K562 (cell line): ENCODE results near the gene CLASP2.

Source experiments
- CHD2 ChIP-seq: IDR thresholded peaks from 2 replicates; pipeline ENCODE4 v1.6.1; 2011; ENCODE audit warnings: low read depth, low read length
- FOXK2 ChIP-seq, 2 experiments: fragments of 450-650 bp; IDR thresholded peaks in 1 of 2; conservative IDR thresholded peaks in 1 of 2; 2 replicates each; pipeline ENCODE4 v1.6.1; 2016; ENCODE audit warnings: low read depth in 2 of 2, mild to moderate bottlenecking in 1 of 2
- GABPB1 ChIP-seq: sonication (generic); formaldehyde crosslinking; IDR thresholded peaks from 2 replicates; pipeline ENCODE4 v1.8.0; 2022; ENCODE audit warnings: mild to moderate bottlenecking, missing genetic modification reagents
- IRF9 ChIP-seq: fragments of 450-650 bp; IDR thresholded peaks from 2 replicates; pipeline ENCODE4 v1.6.1; 2016; ENCODE audit warnings: missing biosample characterization, missing genetic modification characterization
- KDM5B ChIP-seq: fragments of 200-600 bp; sonication (generic); IDR thresholded peaks from 2 replicates; pipeline ENCODE4 v1.6.1; 2012; ENCODE audit warnings: low read depth, mild to moderate bottlenecking, moderate library complexity, low read length, control low read depth, inconsistent platforms; ENCODE audit not compliant: insufficient replicate concordance
- MAFK ChIP-seq: IDR thresholded peaks from 2 replicates; pipeline ENCODE4 v1.6.1; 2011; ENCODE audit warnings: low read length, improper control_type of control experiment
- POLR2AphosphoS2 ChIP-seq: IDR thresholded peaks from 2 replicates; pipeline ENCODE4 v1.6.1; 2012; ENCODE audit warnings: low read length, improper control_type of control experiment
- RBM14 ChIP-seq: fragments of 200-400 bp; formaldehyde crosslinking; IDR thresholded peaks from 2 replicates; pipeline ENCODE4 v1.6.1; 2018; ENCODE audit warnings: low read depth, mild to moderate bottlenecking, low read length, moderate library complexity, borderline replicate concordance; ENCODE audit not compliant: insufficient read depth
- TARDBP ChIP-seq: fragments of 450-650 bp; IDR thresholded peaks from 2 replicates; pipeline ENCODE4 v1.6.1; 2016
- TF ChIP-seq, protein P1 (sequence below): fragments of 250-450 bp; sonication (Bioruptor Pico); IDR thresholded peaks from 2 replicates; pipeline ENCODE4 v1.4.0; 2020; ENCODE audit warnings: borderline replicate concordance
- TF ChIP-seq, protein P2 (sequence below), 2 experiments: IDR thresholded peaks; 2 replicates each; pipeline ENCODE4 v1.6.1; 2012; ENCODE audit warnings: improper control_type of control experiment in 2 of 2, low read depth in 2 of 2, low read length in 2 of 2, borderline replicate concordance in 1 of 2
- TF ChIP-seq, protein P3 (sequence below): conservative IDR thresholded peaks from 2 replicates; pipeline ENCODE4 v1.6.1; 2011; ENCODE audit warnings: low read depth, mild to moderate bottlenecking, low read length; ENCODE audit not compliant: control insufficient read depth
- TF ChIP-seq, protein P4 (sequence below): sonication (generic); formaldehyde crosslinking; IDR thresholded peaks from 2 replicates; pipeline ENCODE4 v1.8.0; 2022; ENCODE audit warnings: mild to moderate bottlenecking, low read depth, missing genetic modification reagents

DNA sequence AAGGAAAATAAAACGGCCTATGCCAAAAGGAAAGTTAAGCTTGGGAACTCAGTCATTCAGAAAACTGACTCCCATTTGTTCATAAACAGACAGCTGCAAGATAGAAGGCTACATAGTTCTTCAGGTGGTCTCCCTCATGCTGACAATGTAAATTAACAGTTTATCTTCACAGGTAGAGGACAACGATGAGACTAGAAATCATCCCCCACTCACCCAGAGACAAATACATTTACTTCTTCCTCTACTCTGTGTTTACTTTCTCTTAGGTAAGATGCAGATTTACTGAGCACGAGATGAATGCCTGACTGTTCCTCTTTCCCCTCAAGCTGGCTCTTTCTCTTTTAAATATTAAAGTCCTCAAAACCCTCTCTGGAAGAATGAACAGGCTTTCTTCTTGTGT is 160.2 kb downstream of the CLASP2 start:
- no peak for TF ChIP-seq TARDBP
- TF ChIP-seq, protein P1, sequence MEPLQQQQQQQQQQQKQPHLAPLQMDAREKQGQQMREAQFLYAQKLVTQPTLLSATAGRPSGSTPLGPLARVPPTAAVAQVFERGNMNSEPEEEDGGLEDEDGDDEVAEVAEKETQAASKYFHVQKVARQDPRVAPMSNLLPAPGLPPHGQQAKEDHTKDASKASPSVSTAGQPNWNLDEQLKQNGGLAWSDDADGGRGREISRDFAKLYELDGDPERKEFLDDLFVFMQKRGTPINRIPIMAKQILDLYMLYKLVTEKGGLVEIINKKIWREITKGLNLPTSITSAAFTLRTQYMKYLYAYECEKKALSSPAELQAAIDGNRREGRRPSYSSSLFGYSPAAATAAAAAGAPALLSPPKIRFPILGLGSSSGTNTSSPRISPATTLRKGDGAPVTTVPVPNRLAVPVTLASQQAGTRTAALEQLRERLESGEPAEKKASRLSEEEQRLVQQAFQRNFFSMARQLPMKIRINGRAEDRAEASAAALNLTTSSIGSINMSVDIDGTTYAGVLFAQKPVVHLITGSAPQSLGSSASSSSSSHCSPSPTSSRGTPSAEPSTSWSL (CRISPR knock-in tag) = no peak
- TF ChIP-seq MAFK = no peak
- no peak for TF ChIP-seq IRF9 (tag)
- TF ChIP-seq, protein P2, sequence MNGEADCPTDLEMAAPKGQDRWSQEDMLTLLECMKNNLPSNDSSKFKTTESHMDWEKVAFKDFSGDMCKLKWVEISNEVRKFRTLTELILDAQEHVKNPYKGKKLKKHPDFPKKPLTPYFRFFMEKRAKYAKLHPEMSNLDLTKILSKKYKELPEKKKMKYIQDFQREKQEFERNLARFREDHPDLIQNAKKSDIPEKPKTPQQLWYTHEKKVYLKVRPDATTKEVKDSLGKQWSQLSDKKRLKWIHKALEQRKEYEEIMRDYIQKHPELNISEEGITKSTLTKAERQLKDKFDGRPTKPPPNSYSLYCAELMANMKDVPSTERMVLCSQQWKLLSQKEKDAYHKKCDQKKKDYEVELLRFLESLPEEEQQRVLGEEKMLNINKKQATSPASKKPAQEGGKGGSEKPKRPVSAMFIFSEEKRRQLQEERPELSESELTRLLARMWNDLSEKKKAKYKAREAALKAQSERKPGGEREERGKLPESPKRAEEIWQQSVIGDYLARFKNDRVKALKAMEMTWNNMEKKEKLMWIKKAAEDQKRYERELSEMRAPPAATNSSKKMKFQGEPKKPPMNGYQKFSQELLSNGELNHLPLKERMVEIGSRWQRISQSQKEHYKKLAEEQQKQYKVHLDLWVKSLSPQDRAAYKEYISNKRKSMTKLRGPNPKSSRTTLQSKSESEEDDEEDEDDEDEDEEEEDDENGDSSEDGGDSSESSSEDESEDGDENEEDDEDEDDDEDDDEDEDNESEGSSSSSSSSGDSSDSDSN (IDR thresholded peaks at IDR 0.05; ENCODE audit: borderline replicate concordance in 1 of 2, low read depth in 2 of 2, low read length in 2 of 2) = no peak
- no peak for TF ChIP-seq GABPB1 (CRISPR knock-in tag)
- TF ChIP-seq RBM14 = no peak
- no peak for TF ChIP-seq FOXK2 (conservative IDR thresholded peaks at IDR 0.05 in 1 of 2, IDR thresholded peaks at IDR 0.05 in 1 of 2; ENCODE audit: low read depth in 2 of 2)
- no peak for TF ChIP-seq CHD2
- TF ChIP-seq, protein P3, sequence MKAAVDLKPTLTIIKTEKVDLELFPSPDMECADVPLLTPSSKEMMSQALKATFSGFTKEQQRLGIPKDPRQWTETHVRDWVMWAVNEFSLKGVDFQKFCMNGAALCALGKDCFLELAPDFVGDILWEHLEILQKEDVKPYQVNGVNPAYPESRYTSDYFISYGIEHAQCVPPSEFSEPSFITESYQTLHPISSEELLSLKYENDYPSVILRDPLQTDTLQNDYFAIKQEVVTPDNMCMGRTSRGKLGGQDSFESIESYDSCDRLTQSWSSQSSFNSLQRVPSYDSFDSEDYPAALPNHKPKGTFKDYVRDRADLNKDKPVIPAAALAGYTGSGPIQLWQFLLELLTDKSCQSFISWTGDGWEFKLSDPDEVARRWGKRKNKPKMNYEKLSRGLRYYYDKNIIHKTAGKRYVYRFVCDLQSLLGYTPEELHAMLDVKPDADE = no peak
- TF ChIP-seq, protein P4, sequence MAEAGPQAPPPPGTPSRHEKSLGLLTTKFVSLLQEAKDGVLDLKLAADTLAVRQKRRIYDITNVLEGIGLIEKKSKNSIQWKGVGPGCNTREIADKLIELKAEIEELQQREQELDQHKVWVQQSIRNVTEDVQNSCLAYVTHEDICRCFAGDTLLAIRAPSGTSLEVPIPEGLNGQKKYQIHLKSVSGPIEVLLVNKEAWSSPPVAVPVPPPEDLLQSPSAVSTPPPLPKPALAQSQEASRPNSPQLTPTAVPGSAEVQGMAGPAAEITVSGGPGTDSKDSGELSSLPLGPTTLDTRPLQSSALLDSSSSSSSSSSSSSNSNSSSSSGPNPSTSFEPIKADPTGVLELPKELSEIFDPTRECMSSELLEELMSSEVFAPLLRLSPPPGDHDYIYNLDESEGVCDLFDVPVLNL (CRISPR knock-in tag) = no peak
- TF ChIP-seq POLR2AphosphoS2 = no peak
- TF ChIP-seq KDM5B = no peak
